HG03457 (cell line): Measurements from ENCODE around the gene FLNB.

Experiments used
- ATAC-seq: cut with Tn5 transposase; IDR thresholded peaks from one replicate; pipeline ENCODE4 v1.9.1; 2021; ENCODE audit warnings: moderate number of reproducible peaks; ENCODE audit not compliant: unreplicated experiment

The FLNB gene

DNA sequence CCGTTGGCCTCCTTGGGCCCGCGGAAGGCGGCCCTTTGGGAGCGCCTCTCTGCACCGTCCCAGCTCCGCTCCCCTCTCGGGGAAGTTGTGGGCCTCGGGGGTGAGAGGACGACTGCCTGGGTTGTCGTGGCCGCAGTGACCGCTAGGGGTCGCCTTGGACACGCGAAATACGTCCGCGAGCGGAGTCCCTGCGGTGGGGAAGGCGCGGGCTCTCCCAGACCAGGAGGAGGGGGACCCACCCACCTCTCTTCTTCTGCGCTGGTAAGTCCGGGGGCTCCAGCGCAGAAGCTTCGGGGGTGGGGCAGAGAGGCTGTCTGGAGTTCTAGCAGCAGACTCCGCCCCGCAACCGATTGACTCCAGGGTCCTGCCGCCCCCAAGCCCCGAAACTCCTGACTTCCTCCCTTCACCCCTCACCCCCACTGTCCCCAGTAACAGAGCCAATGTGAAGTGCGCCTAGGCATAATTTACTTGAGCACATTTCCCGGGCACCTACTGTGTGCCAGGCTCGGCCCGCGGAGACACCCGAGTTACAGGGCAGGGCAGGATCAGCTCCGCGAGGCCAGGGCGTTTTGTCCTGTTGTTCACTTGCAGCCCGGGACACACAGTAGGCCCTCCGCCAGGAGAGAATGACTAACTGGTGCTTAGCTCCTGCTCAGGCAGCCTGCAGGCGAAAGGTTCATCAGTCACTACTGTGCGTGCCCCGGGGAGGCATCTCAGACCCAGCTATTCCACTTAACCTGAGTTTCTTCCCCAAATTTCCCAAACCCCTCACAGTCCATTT is 169.7 kb downstream of the FLNB start:
- ATAC-seq: peak; percentile 66

DNA sequence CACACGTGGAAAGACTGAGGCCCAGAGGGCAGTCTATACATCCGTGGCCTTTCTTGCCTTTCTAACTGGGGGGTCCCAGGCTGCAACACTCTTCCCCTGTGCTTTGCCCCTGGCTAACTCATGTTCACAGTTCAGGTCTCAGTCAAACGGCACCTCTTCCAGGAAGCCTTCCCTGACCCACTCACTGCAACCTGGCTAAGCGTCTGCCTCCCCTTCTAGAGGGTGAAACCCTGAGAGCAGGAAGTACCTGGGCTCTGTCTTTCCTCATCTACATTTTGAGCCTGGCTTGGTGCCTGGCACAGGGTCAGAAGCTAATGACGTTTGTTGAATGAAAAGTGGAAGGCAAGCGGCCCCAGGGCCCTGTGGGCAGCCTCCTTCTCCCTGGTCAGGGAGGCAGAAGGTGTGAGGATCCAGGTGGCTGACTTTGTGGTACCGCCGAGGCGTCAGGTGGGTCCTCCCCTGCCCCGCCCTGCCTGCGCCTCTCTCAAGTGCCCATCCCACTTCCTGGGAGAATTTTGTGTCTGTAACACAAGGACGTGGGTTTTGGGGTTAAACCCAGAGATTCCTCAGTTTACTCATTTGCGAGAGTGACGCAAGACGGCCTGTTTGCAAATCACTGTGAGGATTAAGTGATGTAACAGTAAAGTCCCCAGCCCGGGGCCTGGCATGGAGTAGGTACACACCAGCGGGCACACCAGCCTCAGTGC is 170.5 kb downstream of the FLNB start:
- no peak for ATAC-seq

DNA sequence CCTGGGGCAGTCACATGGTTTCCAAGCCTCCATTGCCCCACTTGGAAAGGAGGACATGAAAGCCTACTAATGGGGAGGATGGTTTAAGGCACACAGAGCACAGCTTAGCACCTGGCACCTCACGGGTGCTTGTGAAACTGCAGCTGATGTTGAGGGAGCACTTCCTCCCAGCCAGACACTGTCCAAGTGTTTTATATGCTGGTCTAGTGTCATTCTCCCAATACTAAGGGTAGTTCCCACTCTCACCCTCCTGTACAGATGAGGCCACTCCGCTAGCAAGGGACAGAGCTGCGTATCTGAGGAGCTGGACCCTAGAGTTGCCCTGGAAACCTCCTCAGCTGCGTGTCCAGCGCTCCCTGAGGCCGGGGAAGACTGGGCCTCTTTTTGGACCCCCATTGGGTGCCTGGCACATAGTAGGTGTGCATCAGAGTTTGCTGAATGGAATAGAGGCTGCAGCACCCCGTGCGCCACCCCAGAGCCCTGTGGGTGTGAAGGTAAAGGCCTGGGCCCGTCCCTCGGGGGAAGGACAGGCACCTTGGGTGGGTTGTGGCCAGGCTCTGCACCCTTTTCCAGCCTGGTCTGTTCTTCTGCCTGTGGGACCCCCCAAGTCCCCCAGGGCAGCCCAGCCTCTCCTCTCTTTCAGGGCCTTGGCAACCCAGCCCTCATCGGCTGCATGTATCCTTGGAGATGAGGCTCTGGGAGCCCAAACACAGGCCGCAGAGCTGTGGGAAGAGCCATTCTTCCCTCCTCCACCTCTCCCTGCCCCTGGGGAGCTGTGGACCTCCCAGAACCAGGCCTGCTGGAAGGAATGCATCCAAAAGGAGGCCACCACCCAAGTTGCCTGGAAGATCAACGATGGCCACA is 171.2 kb downstream of the FLNB start:
- no peak for ATAC-seq

DNA sequence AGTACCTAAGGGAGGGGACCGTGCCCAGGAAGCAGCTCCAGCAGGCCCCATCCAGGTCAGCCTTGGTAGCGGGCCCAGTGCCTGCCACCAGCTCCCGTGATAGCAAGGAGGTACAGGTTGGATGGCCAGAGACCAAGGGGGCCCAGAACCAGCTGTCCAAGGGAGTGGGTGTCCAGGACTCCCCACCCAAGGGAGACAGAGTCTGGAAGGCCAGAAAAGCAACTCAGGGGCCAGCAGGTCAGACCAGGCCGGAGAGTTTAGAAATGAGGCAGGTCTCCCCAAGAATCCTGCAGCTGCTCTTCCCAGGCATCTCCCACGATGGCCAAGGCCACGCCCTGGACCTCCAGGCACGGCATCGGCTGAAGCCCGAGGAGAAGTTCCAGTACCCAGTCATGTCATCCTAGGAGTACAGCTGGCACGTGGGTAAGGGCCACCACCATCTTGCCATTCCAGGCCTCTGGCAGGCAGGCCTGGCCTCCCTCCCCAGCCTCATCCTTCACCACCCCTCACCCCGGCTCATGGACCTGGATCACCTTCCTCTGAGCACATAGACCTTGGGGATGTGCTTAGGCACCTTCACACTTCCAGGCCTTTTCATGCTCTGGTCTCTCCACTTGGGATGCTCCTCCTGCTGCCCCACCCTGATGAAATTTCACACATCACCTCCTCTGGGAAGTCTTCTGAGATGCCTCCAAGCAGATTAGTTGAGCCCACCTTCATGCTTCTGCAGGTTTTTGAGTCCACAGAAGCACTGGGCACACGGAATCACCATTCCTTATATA is 172.1 kb downstream of the FLNB start:
- no peak for ATAC-seq

DNA sequence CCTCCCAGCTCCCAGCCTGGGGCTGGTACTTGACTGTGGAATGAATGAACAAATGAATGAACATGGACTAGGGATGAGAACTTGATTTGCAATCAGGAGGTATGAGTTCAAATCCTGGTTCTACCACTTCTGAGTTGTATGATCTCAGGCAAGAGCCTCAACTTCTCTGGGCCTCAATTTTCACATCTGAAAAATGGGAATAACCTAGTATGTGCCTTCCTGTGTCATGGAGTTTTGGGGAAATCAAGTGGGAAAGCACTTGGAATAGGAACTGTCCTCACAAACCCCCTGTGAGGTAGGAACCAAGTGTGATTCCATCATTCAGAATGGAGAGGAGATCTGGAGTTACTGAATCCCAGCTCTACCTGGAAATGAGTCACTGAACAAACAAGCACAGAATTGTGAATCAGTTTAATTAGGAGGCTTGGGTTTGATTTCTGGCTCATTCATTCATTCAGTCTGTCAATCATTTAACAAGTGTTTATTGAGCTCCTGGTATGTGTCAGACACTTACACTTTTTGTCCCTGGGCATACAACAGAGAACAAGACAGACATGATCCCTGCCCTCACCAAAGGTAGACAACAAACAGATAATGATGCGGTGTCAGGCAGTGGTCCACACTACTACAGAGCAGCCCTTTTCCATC is 172.8 kb downstream of the FLNB start:
- ATAC-seq: no peak

DNA sequence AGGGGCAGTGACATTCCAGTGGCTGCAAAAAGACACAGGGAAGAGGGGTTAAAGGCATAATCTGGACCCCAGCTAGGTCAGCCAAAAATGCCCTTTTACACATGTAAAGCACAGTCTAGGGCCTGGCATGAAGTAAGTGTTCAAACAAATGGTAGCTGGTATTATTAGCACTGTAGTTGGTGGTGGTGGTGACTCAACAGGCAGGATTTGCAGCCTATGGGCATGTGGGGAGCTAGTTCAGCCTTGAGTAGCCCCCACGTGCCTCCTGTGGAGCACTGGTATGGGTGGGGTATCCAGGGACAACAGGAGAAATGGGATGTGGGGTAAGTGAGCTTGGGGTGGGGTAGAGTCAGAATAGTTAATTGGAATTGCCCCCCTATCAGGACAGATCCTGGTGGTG is 175.0 kb downstream of the FLNB start:
- no peak for ATAC-seq

DNA sequence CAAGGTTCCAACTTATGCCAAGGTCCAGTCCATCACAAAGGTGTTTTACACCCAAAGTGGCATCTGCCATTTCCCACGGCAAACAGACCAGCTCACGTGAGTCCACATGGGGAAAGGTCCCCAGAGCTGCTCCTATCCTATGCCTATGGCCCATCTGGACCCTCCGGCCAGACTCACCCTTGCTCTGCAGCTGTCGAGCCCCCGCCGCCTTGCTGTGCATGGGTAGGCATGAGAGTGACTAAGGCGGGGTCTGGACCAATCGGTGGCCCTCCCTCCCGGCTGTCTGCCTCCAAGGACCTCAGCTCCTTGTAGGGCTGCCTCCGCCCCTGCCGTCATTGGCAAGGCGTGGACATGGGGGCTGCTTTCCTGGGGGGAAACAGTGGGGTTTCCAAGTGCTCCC is 175.7 kb downstream of the FLNB start:
- ATAC-seq: no peak

DNA sequence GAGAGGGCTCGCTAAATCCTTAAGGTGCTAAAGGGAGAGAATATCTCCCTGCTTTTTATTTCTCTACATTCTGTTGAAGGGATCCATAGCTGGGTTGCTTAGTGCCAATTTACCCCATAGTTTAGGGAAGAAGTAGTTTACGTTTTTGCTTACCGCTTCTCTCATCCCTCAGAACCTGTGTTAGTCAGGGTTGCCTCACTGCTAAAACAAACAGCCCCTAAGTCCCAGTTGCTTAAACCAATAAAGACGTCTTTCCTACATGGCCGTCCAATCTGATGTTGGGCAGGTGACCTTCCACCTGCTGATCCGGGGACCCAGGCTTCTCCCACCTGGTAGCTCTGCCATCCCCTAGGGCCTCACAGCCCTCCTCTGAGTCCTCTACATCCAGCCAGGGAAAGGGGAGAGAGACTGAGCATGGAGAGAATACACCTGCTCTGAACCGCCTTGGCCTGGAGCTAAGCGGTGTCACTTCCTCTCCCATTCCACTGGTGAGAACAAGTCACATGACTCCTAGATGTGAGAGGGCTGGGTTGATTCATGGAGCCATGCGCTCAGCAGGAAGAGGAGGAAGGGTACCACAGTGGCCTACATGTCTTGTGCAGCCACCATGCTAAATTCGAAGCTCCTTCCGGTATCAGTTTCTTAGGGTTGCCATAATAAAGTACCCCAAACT is 176.2 kb downstream of the FLNB start:
- no peak for ATAC-seq

DNA sequence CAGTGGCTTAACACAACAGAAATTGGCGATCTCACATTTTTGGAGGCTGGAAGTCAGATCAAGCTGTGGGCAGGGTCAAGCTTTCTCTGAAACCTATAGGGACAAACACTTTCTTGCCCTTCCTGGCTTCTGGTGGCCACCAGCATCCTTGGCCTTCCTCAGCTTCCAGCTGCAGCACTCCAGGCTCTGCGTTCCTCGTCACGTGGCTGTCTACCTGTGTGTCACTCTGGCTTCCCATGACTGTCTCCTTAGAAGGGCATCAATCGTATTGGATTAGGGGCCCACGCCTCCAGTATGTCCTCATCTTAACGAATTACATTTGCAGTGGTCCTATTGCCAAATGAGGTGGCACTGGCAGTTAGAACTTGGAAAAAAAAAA is 176.7 kb downstream of the FLNB start:
- no peak for ATAC-seq

DNA sequence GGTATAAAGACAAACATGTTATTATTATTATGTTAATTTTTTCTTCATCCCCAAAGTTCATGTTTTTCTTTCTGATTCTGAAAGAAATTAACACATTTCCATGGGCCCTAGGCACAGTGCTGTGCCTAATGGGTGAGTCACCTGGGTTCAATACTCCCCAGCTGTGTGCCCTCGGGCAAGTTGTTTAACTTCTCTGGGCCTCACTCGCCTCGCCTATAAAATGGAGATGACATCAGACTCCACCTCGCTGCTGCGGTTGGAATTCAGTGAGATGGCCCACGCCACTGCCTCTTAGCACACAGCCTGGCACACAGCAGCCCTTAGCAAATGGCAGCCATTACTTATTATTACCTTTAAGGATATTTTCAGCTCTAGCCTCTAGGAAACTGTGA is 179.9 kb downstream of the FLNB start:
- no peak for ATAC-seq

DNA sequence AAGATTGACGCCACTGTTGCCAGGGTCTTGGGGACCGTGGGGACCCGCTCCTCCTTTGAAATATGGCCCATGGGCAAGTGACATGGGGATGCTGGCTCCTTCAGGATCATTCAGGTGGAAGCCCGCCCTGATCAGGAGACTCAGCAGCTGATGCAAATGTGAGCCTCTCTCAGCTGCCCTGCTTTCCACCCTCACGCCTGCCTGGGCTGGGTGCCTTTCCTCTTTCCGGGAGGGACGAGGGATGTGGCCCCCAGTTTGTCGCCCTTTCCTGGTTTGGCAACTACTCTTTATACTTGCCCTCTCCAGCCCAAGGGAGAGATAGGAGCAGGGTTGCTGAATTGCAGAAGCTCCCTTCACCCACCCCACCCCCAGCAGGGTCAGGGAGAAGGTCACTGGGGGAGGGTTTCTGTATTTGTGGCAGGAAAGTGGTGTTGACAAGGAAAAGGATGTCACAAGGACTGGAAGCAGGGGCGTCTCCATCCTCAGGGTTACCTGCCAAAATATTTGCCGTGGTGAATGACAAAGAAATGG is 180.8 kb downstream of the FLNB start:
- ATAC-seq: no peak

DNA sequence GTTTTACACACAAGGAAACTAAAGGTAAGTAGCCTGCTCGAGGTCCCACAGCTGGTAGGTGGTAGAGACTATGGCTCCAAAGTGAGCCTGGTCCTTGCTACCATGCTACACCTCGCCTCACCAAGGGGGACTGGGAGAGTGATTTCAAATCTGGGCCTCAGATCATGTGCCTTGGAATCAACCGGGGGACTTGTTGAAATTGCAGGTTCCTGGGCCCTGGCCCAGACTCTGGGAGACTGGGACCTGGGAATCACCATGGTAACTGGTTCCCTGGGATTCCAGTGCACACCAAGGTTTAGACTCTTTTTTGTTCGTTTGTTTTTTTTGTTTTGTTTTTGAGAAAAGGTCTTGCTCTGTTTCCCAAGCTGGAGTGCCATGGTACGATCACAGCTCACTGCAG is 181.5 kb downstream of the FLNB start:
- ATAC-seq: no peak

DNA sequence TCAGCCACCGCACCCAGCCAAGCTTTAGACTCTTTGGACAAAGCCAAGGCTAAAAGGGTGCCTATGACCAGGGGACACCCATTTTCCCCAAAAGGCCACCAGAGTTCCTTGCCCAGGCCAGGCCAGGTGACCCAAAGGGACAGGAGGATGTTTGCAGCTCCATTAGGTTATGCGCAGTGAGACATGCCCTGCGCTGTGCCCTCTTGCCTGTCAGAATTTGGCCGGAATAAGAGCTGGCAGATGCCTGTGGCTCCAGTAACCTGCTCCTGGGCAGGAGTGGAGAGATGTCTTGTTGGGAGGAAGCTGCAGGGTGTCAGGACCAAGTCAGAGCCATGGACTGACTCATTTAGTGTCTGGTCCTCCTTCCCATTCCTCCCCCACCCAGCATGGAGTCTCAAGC is 182.1 kb downstream of the FLNB start:
- no peak for ATAC-seq

DNA sequence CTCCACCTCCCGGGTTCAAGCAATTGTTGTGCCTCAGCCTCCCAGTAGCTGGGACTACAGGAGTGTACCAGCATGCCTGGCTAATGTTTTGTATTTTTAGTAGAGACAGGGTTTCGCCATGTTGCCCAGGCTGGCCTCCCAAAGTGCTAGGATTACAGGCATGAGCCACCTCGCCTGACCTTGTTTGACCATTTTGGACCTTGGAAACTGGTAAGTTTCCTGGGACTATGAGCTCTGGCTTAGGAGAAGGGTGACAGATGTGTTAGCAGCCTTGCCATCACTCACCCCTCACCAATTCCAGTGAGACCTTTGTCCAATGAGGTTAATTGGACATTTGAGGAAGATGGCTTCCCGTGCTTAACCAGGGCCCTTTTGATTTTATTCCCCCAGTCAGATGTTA is 182.7 kb downstream of the FLNB start:
- no peak for ATAC-seq

DNA sequence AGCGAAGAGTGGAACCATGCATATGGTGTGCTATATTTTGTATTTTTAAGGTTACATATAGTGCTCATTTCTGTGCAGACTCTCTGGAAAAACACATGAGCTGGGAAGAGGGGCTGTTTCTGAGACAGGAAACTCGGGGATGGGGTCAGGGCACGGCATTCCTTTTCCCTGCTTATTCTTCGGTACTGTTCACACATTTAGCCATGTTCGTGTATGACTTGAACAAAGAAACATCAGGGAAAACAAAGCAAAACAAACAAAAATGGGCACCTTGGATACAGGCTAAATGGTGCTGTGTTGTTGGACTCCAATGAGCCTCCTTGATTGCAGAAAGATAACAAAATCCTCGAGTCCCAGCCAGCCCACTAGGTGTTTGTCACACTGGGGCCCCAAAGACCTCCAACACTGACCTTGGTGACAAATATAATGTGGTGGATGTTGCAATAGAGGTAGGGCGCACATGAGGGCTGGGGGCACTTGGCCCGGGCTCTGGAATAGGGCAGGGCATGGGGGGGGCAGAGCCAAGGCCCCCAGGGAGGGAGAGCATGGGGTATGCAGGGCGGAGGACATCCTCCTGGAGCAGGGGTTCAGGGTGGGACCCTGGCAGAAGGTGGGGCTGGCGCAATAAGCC is 183.3 kb downstream of the FLNB start:
- ATAC-seq: no peak

DNA sequence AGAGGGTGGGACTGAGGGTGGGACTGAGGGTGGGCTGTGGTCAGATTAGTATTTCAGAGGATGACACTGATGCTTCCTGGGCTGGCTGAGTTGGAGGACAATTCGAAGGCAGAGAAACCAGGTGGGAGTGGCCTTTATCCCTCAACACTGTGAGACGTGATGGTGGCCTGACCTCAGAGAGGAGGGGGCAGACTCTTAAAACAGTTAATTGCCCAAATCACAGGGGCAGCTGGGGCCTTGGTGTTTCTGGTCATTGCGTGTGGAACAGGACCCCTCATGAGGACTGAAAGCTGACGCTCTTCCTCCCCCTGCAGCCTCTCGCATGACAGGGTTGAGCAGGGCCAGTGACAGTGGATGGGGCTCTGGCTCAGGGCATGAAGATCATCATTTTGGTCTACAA is 183.8 kb downstream of the FLNB start:
- ATAC-seq: no peak

DNA sequence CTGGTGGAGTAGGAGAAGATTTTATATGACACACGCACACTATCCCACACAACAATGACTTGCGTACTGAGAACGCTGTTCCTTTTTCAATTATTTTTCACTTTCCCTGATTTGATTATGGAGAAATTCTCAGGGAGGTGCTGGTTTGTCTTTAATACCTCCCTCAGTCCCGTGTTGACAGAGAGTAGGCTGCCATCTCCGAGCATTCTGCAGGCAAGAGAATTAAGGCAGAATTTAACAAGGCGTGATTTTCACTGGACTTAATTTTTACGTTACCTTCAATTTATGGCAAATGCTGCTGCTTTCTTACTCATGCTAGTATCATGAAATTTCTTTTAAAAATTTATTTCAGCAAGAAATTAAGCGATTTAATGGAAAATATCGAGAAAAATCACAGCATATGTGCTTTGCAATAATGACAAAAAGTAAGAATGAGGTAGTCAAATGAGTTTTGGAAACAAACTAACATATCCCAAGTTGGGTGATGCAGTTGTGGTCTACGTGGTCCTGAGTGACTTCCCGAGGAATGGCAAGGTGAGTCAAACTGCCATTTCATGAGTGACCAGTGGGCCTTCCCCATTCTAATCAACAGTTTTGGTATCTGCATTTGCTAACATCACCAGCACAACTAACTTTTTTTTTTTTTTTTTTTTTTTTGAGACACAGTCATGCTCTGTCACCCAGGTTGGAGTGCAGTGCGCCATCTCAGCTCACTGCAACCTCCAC is 185.6 kb downstream of the FLNB start:
- ATAC-seq: no peak

DNA sequence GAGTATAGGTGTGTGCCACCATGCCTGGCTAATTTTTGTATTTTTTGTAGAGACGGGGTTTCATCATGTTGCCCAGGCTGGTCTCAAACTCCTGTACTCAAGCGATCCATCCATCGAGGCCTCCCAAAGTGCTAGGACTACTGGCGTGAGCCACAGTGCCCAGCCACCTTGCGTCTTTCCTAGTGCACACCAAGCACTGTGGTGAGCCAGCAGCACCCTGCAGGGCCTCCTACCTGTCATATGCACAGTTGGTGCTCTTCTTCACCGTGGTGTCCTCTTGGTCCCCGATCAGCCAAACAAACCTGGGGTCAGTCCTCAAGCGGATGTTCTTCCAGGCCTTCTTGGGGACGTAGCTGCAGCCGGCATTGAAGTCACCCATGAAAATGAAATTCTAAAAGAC is 189.4 kb downstream of the FLNB start:
- ATAC-seq: no peak

DNA sequence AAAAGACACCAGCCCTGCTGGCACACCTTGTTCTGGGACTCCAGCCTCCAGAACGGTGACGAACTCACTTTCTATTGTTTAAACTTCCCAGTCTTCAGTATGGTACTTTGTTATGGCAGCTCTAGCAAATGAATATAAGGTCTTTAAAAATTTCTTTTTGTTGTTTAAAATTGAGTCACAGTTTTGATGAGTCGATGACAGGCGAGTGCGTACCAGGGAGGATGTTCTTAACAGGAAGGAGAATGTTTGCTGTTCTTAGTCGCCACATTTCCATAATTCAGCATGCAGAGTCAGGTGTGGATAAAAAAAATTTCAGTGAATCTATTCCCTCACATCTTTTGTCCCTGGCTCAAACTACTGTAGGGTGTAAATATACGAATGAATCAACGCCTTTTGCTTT is 190.1 kb downstream of the FLNB start:
- ATAC-seq: no peak
